GM12878 (cell line): ENCODE data around the gene EIF3D. TPM values are rescaled to one million over a fixed set of nuclear protein-coding genes. Genes with fewer than 3 reads are reported as not detected.

ENCODE experiments used
- ATAC-seq: fragments of 200-7000 bp; cut with Tn5 transposase; 3 replicates; pipeline ENCODE4 v1.9.1; 2020; ENCODE audit warnings: mild to moderate bottlenecking, moderate library complexity
- BruUV-seq: library from RNA; stranded (reverse); fragments of 400-500 nt; replicated peaks from 2 replicates; lab custom pipeline; 2021; lab: Mats Ljungman, UMichigan
- CTCF ChIA-PET: fragments of 300-600 bp; sonication (Branson Sonifier 250); formaldehyde crosslinking; extraction: SDS; loops from one replicate; lab custom pipeline; 2021; ENCODE audit warnings: inconsistent platforms; lab: Yijun Ruan, JAX
- POLR2A ChIA-PET: fragments of 350-600 bp; formaldehyde crosslinking; extraction: SDS; loops from one replicate; lab custom pipeline; 2021; ENCODE audit warnings: inconsistent platforms; lab: Charles Lee
- RAD21 ChIA-PET: fragments of 300-600 bp; sonication (Branson Sonifier 250); formaldehyde crosslinking; loops from one replicate; lab custom pipeline; 2023; ENCODE audit warnings: antibody characterized with exemption; ENCODE audit not compliant: unreplicated experiment; lab: Charles Lee
- SMC1A ChIA-PET: fragments of 300-600 bp; sonication (Branson Sonifier 250); formaldehyde crosslinking; loops from one replicate; lab custom pipeline; 2023; ENCODE audit not compliant: unreplicated experiment, uncharacterized antibody; lab: Charles Lee
- DNase-seq: peaks from one replicate; pipeline ENCODE4 v3.0.0-alpha.2; 2011; ENCODE audit warnings: low read depth, low spot score
- FAIRE-seq: peaks from 3 replicates; lab custom pipeline; 2011; peaks lifted over from hg19 to GRCh38; lab: Jason Lieb, UNC
- H2AFZ ChIP-seq: 2 replicates; pipeline ENCODE4 v1.6.0; 2011; ENCODE audit warnings: low read depth, low read length, control low read depth; ENCODE audit not compliant: control insufficient read depth
- H3K27ac ChIP-seq: 2 replicates; pipeline ENCODE4 v1.5.1; 2011; ENCODE audit warnings: control low read depth; ENCODE audit not compliant: control insufficient read depth, insufficient read depth
- H3K27me3 ChIP-seq, 2 experiments: replicated peaks in 1 of 2; 2 replicates each; pipeline versions ENCODE4 v1.6.0 to v1.6.1; 2011; ENCODE audit warnings: low read length in 1 of 2; ENCODE audit not compliant: control insufficient read depth in 2 of 2, insufficient read depth in 2 of 2
- H3K36me3 ChIP-seq, 2 experiments: 2 replicates each; pipeline ENCODE4 v1.5.1; 2011; ENCODE audit warnings: low read length in 1 of 2; ENCODE audit not compliant: control insufficient read depth in 2 of 2, insufficient read depth in 2 of 2
- H3K4me1 ChIP-seq: 2 replicates; pipeline ENCODE4 v1.6.1; 2011; ENCODE audit warnings: mild to moderate bottlenecking, low read length, moderate library complexity, mixed read lengths; ENCODE audit not compliant: control insufficient read depth, insufficient read depth
- H3K4me2 ChIP-seq: 2 replicates; pipeline ENCODE4 v1.6.0; 2011; ENCODE audit warnings: control low read depth; ENCODE audit not compliant: control insufficient read depth, insufficient read depth
- H3K4me3 ChIP-seq: fragments of 200-600 bp; sonication (generic); 2 replicates; pipeline ENCODE4 v1.5.1; 2016
- H3K79me2 ChIP-seq: 2 replicates; pipeline ENCODE4 v1.6.0; 2011; ENCODE audit warnings: low read length; ENCODE audit not compliant: control insufficient read depth, insufficient read depth
- H3K9ac ChIP-seq: 2 replicates; pipeline ENCODE4 v1.8.0; 2011; ENCODE audit warnings: low read length, control low read depth, mixed read lengths; ENCODE audit not compliant: control insufficient read depth, insufficient read depth
- H3K9me3 ChIP-seq: replicated peaks from 3 replicates; pipeline ENCODE4 v1.5.1; 2011; ENCODE audit warnings: mild to moderate bottlenecking, low read length; ENCODE audit not compliant: control insufficient read depth, insufficient read depth
- H4K20me1 ChIP-seq: 2 replicates; pipeline ENCODE4 v1.6.0; 2011; ENCODE audit not compliant: control insufficient read depth, insufficient read depth
- BRCA1 ChIP-seq: IDR thresholded peaks from 2 replicates; pipeline ENCODE4 v1.6.1; 2011; ENCODE audit warnings: low read depth, low read length, improper control_type of control experiment
- E2F8 ChIP-seq: fragments of 450-650 bp; IDR thresholded peaks from 2 replicates; pipeline ENCODE4 v1.6.1; 2018; ENCODE audit warnings: mild to moderate bottlenecking, low read depth, moderate library complexity; ENCODE audit not compliant: partially characterized antibody
- FOXK2 ChIP-seq: fragments of 450-650 bp; IDR thresholded peaks from 2 replicates; pipeline ENCODE4 v1.6.1; 2017; ENCODE audit warnings: mild to moderate bottlenecking, moderate library complexity
- GATAD2B ChIP-seq: fragments of 450-650 bp; conservative IDR thresholded peaks from 2 replicates; pipeline ENCODE4 v1.6.1; 2017; ENCODE audit warnings: low read depth, mild to moderate bottlenecking, moderate library complexity
- IRF3 ChIP-seq: fragments of 450-650 bp; IDR thresholded peaks from 2 replicates; pipeline ENCODE4 v1.6.1; 2014; ENCODE audit warnings: mild to moderate bottlenecking
- MEF2B ChIP-seq: fragments of 450-650 bp; IDR thresholded peaks from 2 replicates; pipeline ENCODE4 v1.6.1; 2018; ENCODE audit warnings: mild to moderate bottlenecking, moderate library complexity; ENCODE audit not compliant: partially characterized antibody, poor library complexity, severe bottlenecking
- MLLT1 ChIP-seq: fragments of 450-650 bp; IDR thresholded peaks from 2 replicates; pipeline ENCODE4 v1.6.1; 2016; ENCODE audit warnings: mild to moderate bottlenecking
- NKRF ChIP-seq: fragments of 450-650 bp; conservative IDR thresholded peaks from 2 replicates; pipeline ENCODE4 v1.6.1; 2017; ENCODE audit warnings: mild to moderate bottlenecking, moderate library complexity
- PRDM15 ChIP-seq: fragments of 450-650 bp; formaldehyde crosslinking; IDR thresholded peaks from 2 replicates; pipeline ENCODE4 v1.4.0; 2020; ENCODE audit warnings: mild to moderate bottlenecking, moderate library complexity
- ZSCAN29 ChIP-seq: fragments of 450-650 bp; IDR thresholded peaks from 2 replicates; pipeline ENCODE4 v1.6.1; 2017; ENCODE audit warnings: mild to moderate bottlenecking, moderate library complexity
- WGBS: methylation state at CpG from one replicate; pipeline ENCODE4 v1.1.6; 2016; ENCODE audit warnings: low lambda C conversion rate; ENCODE audit not compliant: insufficient replicate concordance, insufficient coverage; ENCODE audit errors: missing lambda C conversion rate; 5-methylcytosine and 5-hydroxymethylcytosine counted together
- in situ Hi-C: fragments of 300-500 bp; cut with MboI; formaldehyde crosslinking; loops from 9 replicates; pipeline ENCODE4 v1.14.3; 2018; ENCODE audit warnings: mixed read lengths
- intact Hi-C: fragments of 100-400 bp; cut with micrococcal nuclease; formaldehyde crosslinking; loops from one replicate; pipeline ENCODE4 v1.14.2; 2022; ENCODE audit not compliant: unreplicated experiment
- polyA plus RNA-seq, 11 experiments: library from polyadenylated mRNA; depleted of rRNA in 4 of 11; unstranded in 6 of 11; stranded (reverse) in 5 of 11; fragments of >200 nt; fragmentation: Nextera tagmentation in 4 of 11; fragmentation: Illumina TruSeq in 1 of 11; extraction: Ambion mirVana in 4 of 11; extraction: Trizol in 1 of 11; gene quantifications; 1 replicate in 1 of 11; 2 replicates in 10 of 11; pipeline versions ENCODE4 v1.2.1 to v1.2.3, GENCODE V29; 2011 to 2016; ENCODE audit warnings: inconsistent platforms in 2 of 11, missing spikeins in 2 of 11, low read depth in 1 of 11
- total RNA-seq, 4 experiments: library from RNA; depleted of rRNA in 3 of 4; stranded (reverse); fragments of >200 nt in 3 of 4; fragmentation: Illumina TruSeq in 1 of 4; extraction: Trizol in 1 of 4; gene quantifications; 2 replicates each; pipeline versions ENCODE4 v1.2.1 to v1.2.3, GENCODE V29; 2013 to 2021

EIF3D gene
- total and polyA plus RNA-seq, 10 of the 15 experiments (the other 5 are each of a cell fraction or from before 2014, with no cell fraction given) = 240 to 558 (median 420) TPM

GRCh38 chr22:36463783-36464184 is 65.2 kb downstream of the EIF3D start:
- in situ Hi-C loops = no loop called here
- ATAC-seq = no peak
- Histone ChIP-seq H3K9me3 (no peaks in the 10 kb centered on the region), H3K27ac (no peak overlapping the region), H3K4me1 (no peaks in the 10 kb centered on the region), H3K9ac (no peak overlapping the region), H3K4me2 (no peak overlapping the region), H3K4me3 (no peak overlapping the region), H4K20me1 (no peaks in the 10 kb centered on the region), H3K27me3 (no peaks in the 10 kb centered on the region), H3K36me3 (peaks cover 0 to 12% of the 10 kb centered on the region in 2 experiments; a peak in 3 of 4 replicates), H3K79me2 (no peaks in the 10 kb centered on the region), H2AFZ (no peak overlapping the region)
- RAD21 ChIA-PET = no interaction called here
- DNase-seq = no peak
- POLR2A ChIA-PET = interaction anchor here (0.5 kb wide), 1 partner anchor 27 kb away, joined by 4 read pairs; no protein-coding TSS in a partner anchor
- 75% methylated on average over 17 of the region's 17 CpGs for WGBS
- no TSS peak for BruUV-seq
- intact Hi-C loops = no loop called here
- SMC1A ChIA-PET = interaction anchor here (0.8 to 1.0 kb wide), 3 partner anchors 12 to 162 kb away, joined by 3 read pairs; no protein-coding TSS in a partner anchor
- no peak for FAIRE-seq
- CTCF ChIA-PET = interaction anchor here (1.5 kb wide), 1 partner anchor 162 kb away, joined by 6 read pairs; no protein-coding TSS in a partner anchor
- TF ChIP-seq IRF3 = no peak
- no peak for TF ChIP-seq MLLT1
- TF ChIP-seq FOXK2 = no peak
- no peak for TF ChIP-seq BRCA1
- TF ChIP-seq NKRF = no peak
- no peak for TF ChIP-seq MEF2B
- TF ChIP-seq E2F8 = no peak
- TF ChIP-seq ZSCAN29 = no peak
- TF ChIP-seq GATAD2B = no peak
- TF ChIP-seq PRDM15 (CRISPR knock-in tag) = no peak
